ENCODE measurements around the gene CYP2U1.

The CYP2U1 gene

DNA sequence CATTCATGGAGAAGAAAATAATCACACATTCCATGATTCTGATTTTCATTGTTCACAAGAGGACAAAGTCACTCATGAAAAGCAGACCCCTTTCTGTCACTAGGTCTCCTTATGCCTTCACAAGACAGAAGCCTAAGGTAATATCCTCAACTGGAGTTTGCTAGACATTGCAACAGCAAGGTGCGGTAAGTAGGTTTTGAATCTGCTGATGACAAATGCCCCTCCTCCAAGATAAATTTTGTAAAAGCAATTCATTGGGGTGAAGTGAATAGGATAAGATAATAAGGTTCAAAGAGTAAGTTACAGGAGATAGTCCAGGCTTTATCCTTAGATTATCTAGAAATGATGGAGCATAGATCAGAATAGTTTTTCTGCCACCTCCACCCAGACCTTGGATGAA lies 16.1 kb upstream of the CYP2U1 start:
- no peaks in the 10 kb centered on the region for H3K36me3 ChIP-seq (ENCODE audit: insufficient read depth, low read length)
- no peak overlapping the region for H3K9ac ChIP-seq (ENCODE audit: low read length)
- no peaks in the 10 kb centered on the region for H4K20me1 ChIP-seq (ENCODE audit: insufficient read depth, low read length)
- H3K27me3 ChIP-seq (ENCODE audit: insufficient read depth, low read length) = no peaks in the 10 kb centered on the region; the same call in none of the 2 replicates
- 0 out of 2 replicates have a peak, but pooled peaks cover 4% of the 10 kb centered on the region for H3K9me3 ChIP-seq (ENCODE audit: low read length)
- H3K9me2 ChIP-seq (ENCODE audit: low read depth, low read length) = no peaks in the 10 kb centered on the region
- H3K4me1 ChIP-seq (ENCODE audit: insufficient read depth, low read length, severe bottlenecking) = no peaks in the 10 kb centered on the region
- TF ChIP-seq, protein P1, sequence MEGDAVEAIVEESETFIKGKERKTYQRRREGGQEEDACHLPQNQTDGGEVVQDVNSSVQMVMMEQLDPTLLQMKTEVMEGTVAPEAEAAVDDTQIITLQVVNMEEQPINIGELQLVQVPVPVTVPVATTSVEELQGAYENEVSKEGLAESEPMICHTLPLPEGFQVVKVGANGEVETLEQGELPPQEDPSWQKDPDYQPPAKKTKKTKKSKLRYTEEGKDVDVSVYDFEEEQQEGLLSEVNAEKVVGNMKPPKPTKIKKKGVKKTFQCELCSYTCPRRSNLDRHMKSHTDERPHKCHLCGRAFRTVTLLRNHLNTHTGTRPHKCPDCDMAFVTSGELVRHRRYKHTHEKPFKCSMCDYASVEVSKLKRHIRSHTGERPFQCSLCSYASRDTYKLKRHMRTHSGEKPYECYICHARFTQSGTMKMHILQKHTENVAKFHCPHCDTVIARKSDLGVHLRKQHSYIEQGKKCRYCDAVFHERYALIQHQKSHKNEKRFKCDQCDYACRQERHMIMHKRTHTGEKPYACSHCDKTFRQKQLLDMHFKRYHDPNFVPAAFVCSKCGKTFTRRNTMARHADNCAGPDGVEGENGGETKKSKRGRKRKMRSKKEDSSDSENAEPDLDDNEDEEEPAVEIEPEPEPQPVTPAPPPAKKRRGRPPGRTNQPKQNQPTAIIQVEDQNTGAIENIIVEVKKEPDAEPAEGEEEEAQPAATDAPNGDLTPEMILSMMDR (IDR thresholded peaks at IDR 0.05; ENCODE audit: low read length) = no peak
- TF ChIP-seq EZH2 (IDR thresholded peaks at IDR 0.05; ENCODE audit: borderline replicate concordance, low read length) = no peak
- no peaks in the 10 kb centered on the region for H3K79me2 ChIP-seq (ENCODE audit: insufficient read depth, low read length)
- no peak overlapping the region for H3K4me2 ChIP-seq (ENCODE audit: low read length)
- no peaks in the 10 kb centered on the region for H3F3A ChIP-seq (ENCODE audit: insufficient read depth, low read length)
- H3K4me3 ChIP-seq (ENCODE audit: low read depth, low read length, poor library complexity, severe bottlenecking) = no peak overlapping the region
- H3K27ac ChIP-seq (ENCODE audit: low read depth, low read length, poor library complexity, severe bottlenecking) = no peak overlapping the region
- H2AFZ ChIP-seq (ENCODE audit: low read length) = no peak overlapping the region

DNA sequence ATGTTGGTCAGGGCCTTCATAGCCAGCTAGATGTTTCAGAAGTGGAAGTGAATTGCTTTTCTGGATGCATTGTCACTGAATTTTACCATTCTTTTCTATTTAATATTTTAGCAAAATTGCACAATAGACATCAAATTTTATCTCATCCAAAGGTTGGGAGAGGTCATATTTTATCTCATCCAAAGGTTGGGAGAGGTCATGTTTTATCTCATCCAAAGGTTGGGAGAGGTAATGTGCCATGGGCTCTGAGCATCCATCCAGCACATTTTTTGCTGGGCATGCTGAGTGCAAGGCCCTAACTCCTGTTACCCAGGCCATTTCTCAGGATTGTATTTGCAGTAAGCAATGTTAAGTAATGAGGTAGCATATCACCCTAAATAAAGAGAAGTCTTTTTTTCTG lies 14.7 kb upstream of the CYP2U1 start:
- no peaks in the 10 kb centered on the region for H3K36me3 ChIP-seq (ENCODE audit: insufficient read depth, low read length)
- H3K9me3 ChIP-seq (ENCODE audit: low read length) = 0 out of 2 replicates have a peak, but pooled peaks cover 4% of the 10 kb centered on the region
- H3F3A ChIP-seq (ENCODE audit: insufficient read depth, low read length) = no peaks in the 10 kb centered on the region
- H2AFZ ChIP-seq (ENCODE audit: low read length) = no peak overlapping the region
- no peak for TF ChIP-seq EZH2 (IDR thresholded peaks at IDR 0.05; ENCODE audit: borderline replicate concordance, low read length)
- TF ChIP-seq, protein P1 (IDR thresholded peaks at IDR 0.05; ENCODE audit: low read length) = no peak
- no peak overlapping the region for H3K4me3 ChIP-seq (ENCODE audit: low read depth, low read length, poor library complexity, severe bottlenecking)
- no peaks in the 10 kb centered on the region for H3K79me2 ChIP-seq (ENCODE audit: insufficient read depth, low read length)
- no peaks in the 10 kb centered on the region for H3K9me2 ChIP-seq (ENCODE audit: low read depth, low read length)
- no peaks in the 10 kb centered on the region for H3K4me1 ChIP-seq (ENCODE audit: insufficient read depth, low read length, severe bottlenecking)
- no peaks in the 10 kb centered on the region; the same call in 1 of the 2 replicates for H3K27me3 ChIP-seq (ENCODE audit: insufficient read depth, low read length)
- no peak overlapping the region for H3K9ac ChIP-seq (ENCODE audit: low read length)
- no peaks in the 10 kb centered on the region for H4K20me1 ChIP-seq (ENCODE audit: insufficient read depth, low read length)
- no peak overlapping the region for H3K27ac ChIP-seq (ENCODE audit: low read depth, low read length, poor library complexity, severe bottlenecking)
- no peak overlapping the region for H3K4me2 ChIP-seq (ENCODE audit: low read length)

DNA sequence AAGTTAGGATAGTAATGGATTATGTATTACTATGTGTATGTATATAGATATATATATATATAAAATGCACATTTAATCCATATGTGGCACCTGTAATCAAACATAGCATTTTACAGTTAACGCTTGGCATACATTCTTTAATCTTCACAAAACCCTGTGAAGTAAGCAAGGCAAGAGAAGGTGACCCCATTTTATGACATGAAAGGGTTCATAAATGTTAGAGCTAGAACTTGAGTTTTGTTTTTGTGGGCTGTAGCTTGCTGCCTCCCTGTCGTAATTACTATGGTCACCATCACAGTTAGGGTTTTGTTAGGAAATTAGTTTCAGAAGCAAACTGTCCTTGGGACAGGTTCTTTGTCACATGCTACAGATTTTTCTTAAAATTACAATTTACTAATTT lies 13.8 kb upstream of the CYP2U1 start:
- no peaks in the 10 kb centered on the region for H3K9me2 ChIP-seq (ENCODE audit: low read depth, low read length)
- no peak overlapping the region for H3K4me2 ChIP-seq (ENCODE audit: low read length)
- H3K27ac ChIP-seq (ENCODE audit: low read depth, low read length, poor library complexity, severe bottlenecking) = no peak overlapping the region
- 0 out of 2 replicates have a peak, but pooled peaks cover 4% of the 10 kb centered on the region for H3K9me3 ChIP-seq (ENCODE audit: low read length)
- H3K79me2 ChIP-seq (ENCODE audit: insufficient read depth, low read length) = no peaks in the 10 kb centered on the region
- no peak overlapping the region for H3K9ac ChIP-seq (ENCODE audit: low read length)
- H4K20me1 ChIP-seq (ENCODE audit: insufficient read depth, low read length) = no peaks in the 10 kb centered on the region
- no peaks in the 10 kb centered on the region; the same call in 1 of the 2 replicates for H3K27me3 ChIP-seq (ENCODE audit: insufficient read depth, low read length)
- no peaks in the 10 kb centered on the region for H3K4me1 ChIP-seq (ENCODE audit: insufficient read depth, low read length, severe bottlenecking)
- H3K4me3 ChIP-seq (ENCODE audit: low read depth, low read length, poor library complexity, severe bottlenecking) = no peak overlapping the region
- H3F3A ChIP-seq (ENCODE audit: insufficient read depth, low read length) = no peaks in the 10 kb centered on the region
- H2AFZ ChIP-seq (ENCODE audit: low read length) = no peak overlapping the region
- no peak for TF ChIP-seq EZH2 (IDR thresholded peaks at IDR 0.05; ENCODE audit: borderline replicate concordance, low read length)
- TF ChIP-seq, protein P1 (IDR thresholded peaks at IDR 0.05; ENCODE audit: low read length) = no peak
- H3K36me3 ChIP-seq (ENCODE audit: insufficient read depth, low read length) = no peaks in the 10 kb centered on the region
